Measurements from ENCODE around the gene PPP2R5D.

The PPP2R5D gene

GRCh38 chr6:42973926-42974325 is 10.4 kb upstream of the PPP2R5D start:
- Histone ChIP-seq H3K4me1 (ENCODE audit: low read length) (peaks cover 4% of the 10 kb centered on the region; the same call in 1 of the 2 replicates), H3K9ac (ENCODE audit: low read length) (no peak overlapping the region), H3K4me3 (ENCODE audit: low read length) (no peak overlapping the region), H4K20me1 (ENCODE audit: insufficient read depth, low read length) (no peaks in the 10 kb centered on the region), H3K9me3 (replicated peaks; ENCODE audit: insufficient read depth, low read length) (no peaks in the 10 kb centered on the region), H3K4me2 (ENCODE audit: low read depth, low read length) (no peak overlapping the region), H2AFZ (ENCODE audit: low read length) (no peak overlapping the region), H3F3A (ENCODE audit: insufficient read depth, low read length) (no peaks in the 10 kb centered on the region), H3K27me3 (replicated peaks; ENCODE audit: insufficient read depth, low read length) (no peaks in the 10 kb centered on the region), H3K9me2 (replicated peaks; ENCODE audit: insufficient read depth, low read length) (no peaks in the 10 kb centered on the region), H3K27ac (ENCODE audit: low read length) (no peak overlapping the region), H3K36me3 (replicated peaks; ENCODE audit: insufficient read depth, low read length) (no peaks in the 10 kb centered on the region), H3K79me2 (ENCODE audit: low read length) (peaks cover 17% of the 10 kb centered on the region)
- TF ChIP-seq CTCF (IDR thresholded peaks at IDR 0.05; ENCODE audit: low read length) (no peak), EZH2 (optimal IDR thresholded peaks at IDR 0.05; ENCODE audit: low read depth, low read length) (no peak), EZH2phosphoT487 (IDR thresholded peaks at IDR 0.05; ENCODE audit: low read length) (no peak)
- DNase-seq: no peak

GRCh38 chr6:42974919-42975505 is 9.4 kb upstream of the PPP2R5D start:
- TF ChIP-seq EZH2 (optimal IDR thresholded peaks at IDR 0.05; ENCODE audit: low read depth, low read length) (no peak), EZH2phosphoT487 (IDR thresholded peaks at IDR 0.05; ENCODE audit: low read length) (no peak), CTCF (IDR thresholded peaks at IDR 0.05; ENCODE audit: low read length) (no peak)
- no peak for DNase-seq
- Histone ChIP-seq H3K9ac (ENCODE audit: low read length) (no peak overlapping the region), H3K79me2 (ENCODE audit: low read length) (peaks cover 17% of the 10 kb centered on the region), H4K20me1 (ENCODE audit: insufficient read depth, low read length) (no peaks in the 10 kb centered on the region), H2AFZ (ENCODE audit: low read length) (no peak overlapping the region), H3K4me1 (ENCODE audit: low read length) (peaks cover 9% of the 10 kb centered on the region), H3F3A (ENCODE audit: insufficient read depth, low read length) (0 out of 2 replicates have a peak, but pooled peaks cover 5% of the 10 kb centered on the region), H3K4me2 (ENCODE audit: low read depth, low read length) (no peak overlapping the region), H3K9me3 (replicated peaks; ENCODE audit: insufficient read depth, low read length) (no peaks in the 10 kb centered on the region), H3K4me3 (ENCODE audit: low read length) (no peak overlapping the region), H3K36me3 (replicated peaks; ENCODE audit: insufficient read depth, low read length) (no peaks in the 10 kb centered on the region), H3K27me3 (replicated peaks; ENCODE audit: insufficient read depth, low read length) (no peaks in the 10 kb centered on the region), H3K27ac (ENCODE audit: low read length) (no peak overlapping the region), H3K9me2 (replicated peaks; ENCODE audit: insufficient read depth, low read length) (no peaks in the 10 kb centered on the region)

- H3K9me2 ChIP-seq (replicated peaks; ENCODE audit: insufficient read depth, low read length): no peaks in the 10 kb centered on the region
- H3K27me3 ChIP-seq (replicated peaks; ENCODE audit: insufficient read depth, low read length): no peaks in the 10 kb centered on the region
- H3K9me3 ChIP-seq (replicated peaks; ENCODE audit: insufficient read depth, low read length): no peaks in the 10 kb centered on the region
- peak overlapping the region; percentile 97 for H3K4me3 ChIP-seq (ENCODE audit: low read length)
- H3K9ac ChIP-seq (ENCODE audit: low read length): peak overlapping the region; percentile 83
- peaks cover 17% of the 10 kb centered on the region for H3K79me2 ChIP-seq (ENCODE audit: low read length)
- H2AFZ ChIP-seq (ENCODE audit: low read length): peak overlapping the region; percentile 79
- H3K27ac ChIP-seq (ENCODE audit: low read length): peak overlapping the region; percentile 40; the same call in 1 of the 2 replicates
- DNase-seq: no peak
- H4K20me1 ChIP-seq (ENCODE audit: insufficient read depth, low read length): no peaks in the 10 kb centered on the region
- no peaks in the 10 kb centered on the region for H3K36me3 ChIP-seq (replicated peaks; ENCODE audit: insufficient read depth, low read length)
- 0 out of 2 replicates have a peak, but pooled peaks cover 5% of the 10 kb centered on the region for H3F3A ChIP-seq (ENCODE audit: insufficient read depth, low read length)
- peaks cover 9% of the 10 kb centered on the region for H3K4me1 ChIP-seq (ENCODE audit: low read length)
- no peak for TF ChIP-seq EZH2 (optimal IDR thresholded peaks at IDR 0.05; ENCODE audit: low read depth, low read length)
- no peak for TF ChIP-seq CTCF (IDR thresholded peaks at IDR 0.05; ENCODE audit: low read length)
- peak overlapping the region; percentile 76 for H3K4me2 ChIP-seq (ENCODE audit: low read depth, low read length)
These were observed 5.9 kb upstream of the PPP2R5D start for GRCh38 chr6:42978487-42978838.

All from MM.1S (cell line).